ENCODE results near the gene CCDC107. TPM values are rescaled to one million over a fixed set of nuclear protein-coding genes. Genes with fewer than 3 reads are reported as not detected.
"Not testable (repeated sequence)": the region's sequence is repeated elsewhere in the genome, so short reads cannot be mapped to it uniquely, and the experiment has no call there.

Gene CCDC107
- total RNA-seq, 3 donors from 2014 or later = 25.2 to 55.8 (median 35.8) TPM

- ATAC-seq = no peak
- Histone ChIP-seq H3K9me3 (no peaks in the 10 kb centered on the region), H3K36me3 (ENCODE audit: low read depth) (no peaks in the 10 kb centered on the region), H3K4me3 (no peak overlapping the region), H3K4me1 (ENCODE audit: low read depth) (no peaks in the 10 kb centered on the region)
- no peak for TF ChIP-seq CTCF (IDR thresholded peaks at IDR 0.05)
- DNase-seq = no peak
- intact Hi-C loops (cut with DNase I, micrococcal nuclease) = no loop called here
These were observed 22.4 kb upstream of the CCDC107 start for GRCh38 chr9:35635730-35636129.

- ATAC-seq (peak; percentile 46), DNase-seq (no peak)
- Histone ChIP-seq H3K4me1 (ENCODE audit: low read depth) (no peaks in the 10 kb centered on the region), H3K4me3 (no peak overlapping the region), H3K36me3 (ENCODE audit: low read depth) (no peaks in the 10 kb centered on the region), H3K9me3 (no peaks in the 10 kb centered on the region)
- TF ChIP-seq CTCF (IDR thresholded peaks at IDR 0.05) = no peak
- intact Hi-C loops (cut with DNase I, micrococcal nuclease) = no loop called here
These were observed 21.8 kb upstream of the CCDC107 start for GRCh38 chr9:35636135-35636876.

GRCh38 chr9:35636877-35637246 lies 21.2 kb upstream of the CCDC107 start:
- intact Hi-C loops (cut with DNase I, micrococcal nuclease); H3K4me1 ChIP-seq (ENCODE audit: low read depth); ATAC-seq; H3K9me3 ChIP-seq; H3K4me3 ChIP-seq; H3K36me3 ChIP-seq (ENCODE audit: low read depth); DNase-seq: not testable (repeated sequence)

- H3K36me3 ChIP-seq (ENCODE audit: low read depth); ATAC-seq; H3K4me1 ChIP-seq (ENCODE audit: low read depth); intact Hi-C loops (cut with DNase I, micrococcal nuclease); H3K4me3 ChIP-seq; H3K9me3 ChIP-seq; DNase-seq: not testable (repeated sequence)
These were observed 20.6 kb upstream of the CCDC107 start for GRCh38 chr9:35637427-35637955.

GRCh38 chr9:35638751-35639150 lies 19.3 kb upstream of the CCDC107 start:
- H3K36me3 ChIP-seq (ENCODE audit: low read depth); intact Hi-C loops (cut with DNase I, micrococcal nuclease); H3K9me3 ChIP-seq; ATAC-seq; DNase-seq; H3K4me1 ChIP-seq (ENCODE audit: low read depth); H3K4me3 ChIP-seq: not testable (repeated sequence)

DNA sequence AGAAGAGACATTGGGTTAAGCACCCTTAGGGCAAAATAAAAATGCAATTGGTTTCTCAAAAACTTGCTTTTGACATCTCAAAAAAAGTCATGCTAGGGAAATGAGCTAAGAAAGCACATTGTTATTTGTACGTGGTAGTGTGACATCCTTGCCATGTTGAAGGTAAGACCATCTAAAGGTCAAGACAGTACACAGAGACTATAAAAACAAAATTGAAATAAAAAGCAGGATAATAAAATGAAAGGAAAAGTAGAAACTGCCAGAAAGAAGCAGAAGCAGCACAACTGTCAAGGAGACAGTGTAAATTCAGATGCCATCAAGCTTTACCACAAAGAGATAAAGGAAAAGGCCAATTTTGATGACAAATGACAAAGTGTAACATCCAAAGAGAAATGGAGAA lies 18.9 kb upstream of the CCDC107 start:
- H3K4me1 ChIP-seq (ENCODE audit: low read depth); ATAC-seq; H3K9me3 ChIP-seq; H3K36me3 ChIP-seq (ENCODE audit: low read depth); H3K4me3 ChIP-seq; intact Hi-C loops (cut with DNase I, micrococcal nuclease); DNase-seq: not testable (repeated sequence)

DNA sequence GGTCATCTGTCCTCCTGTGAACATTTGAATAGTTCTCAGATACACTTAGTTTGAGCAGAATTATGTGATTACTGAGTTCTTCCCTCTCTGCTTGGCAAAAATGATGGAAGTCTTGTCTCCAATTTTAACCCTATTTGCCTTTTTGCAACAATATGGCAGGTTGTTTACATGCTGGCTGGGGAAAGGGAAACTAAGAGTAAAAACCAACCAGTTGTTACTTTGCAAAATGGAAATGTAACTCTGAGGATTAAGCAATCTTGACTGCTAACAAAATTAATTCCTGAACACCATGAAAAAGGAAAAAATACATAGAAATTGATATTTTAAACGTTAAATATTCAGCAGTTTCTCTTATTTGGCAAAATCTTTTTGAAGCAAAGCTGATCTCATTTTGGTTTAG lies 18.5 kb upstream of the CCDC107 start:
- Histone ChIP-seq H3K9me3 (no peaks in the 10 kb centered on the region), H3K4me3 (no peak overlapping the region), H3K4me1 (ENCODE audit: low read depth) (no peaks in the 10 kb centered on the region), H3K36me3 (ENCODE audit: low read depth) (no peaks in the 10 kb centered on the region)
- TF ChIP-seq CTCF (IDR thresholded peaks at IDR 0.05) = no peak
- no peak for ATAC-seq
- intact Hi-C loops (cut with DNase I, micrococcal nuclease) = loop anchor here in 1 of 2 donors (10.0 kb wide), 1 partner anchor 65 kb away; no protein-coding TSS in a partner anchor
- DNase-seq = no peak

DNA sequence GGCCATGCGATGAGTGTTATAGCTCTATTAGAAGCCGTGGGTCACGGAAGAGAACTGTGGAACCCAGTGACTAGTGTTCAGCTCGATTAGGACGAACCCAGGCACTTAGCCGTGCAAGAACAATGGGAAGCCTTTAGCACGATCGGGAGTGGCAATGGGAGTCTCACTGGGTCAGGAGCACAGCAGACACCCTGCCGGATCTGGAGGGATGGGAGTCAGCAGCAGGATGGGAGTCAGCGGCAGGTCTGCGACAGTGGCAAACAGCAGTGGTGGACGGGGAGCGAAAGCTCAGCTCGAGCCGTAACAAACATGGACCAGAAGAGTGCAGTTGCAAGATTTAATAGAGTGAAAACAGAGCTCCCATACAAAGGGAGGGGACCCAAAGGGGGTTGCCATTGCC lies 17.7 kb upstream of the CCDC107 start:
- H3K4me1 ChIP-seq (ENCODE audit: low read depth); H3K36me3 ChIP-seq (ENCODE audit: low read depth); ATAC-seq; H3K9me3 ChIP-seq; H3K4me3 ChIP-seq; DNase-seq: not testable (repeated sequence)
- intact Hi-C loops (cut with DNase I, micrococcal nuclease) = loop anchor here in 1 of 2 donors (10.0 kb wide), 1 partner anchor 64 kb away; no protein-coding TSS in a partner anchor

DNA sequence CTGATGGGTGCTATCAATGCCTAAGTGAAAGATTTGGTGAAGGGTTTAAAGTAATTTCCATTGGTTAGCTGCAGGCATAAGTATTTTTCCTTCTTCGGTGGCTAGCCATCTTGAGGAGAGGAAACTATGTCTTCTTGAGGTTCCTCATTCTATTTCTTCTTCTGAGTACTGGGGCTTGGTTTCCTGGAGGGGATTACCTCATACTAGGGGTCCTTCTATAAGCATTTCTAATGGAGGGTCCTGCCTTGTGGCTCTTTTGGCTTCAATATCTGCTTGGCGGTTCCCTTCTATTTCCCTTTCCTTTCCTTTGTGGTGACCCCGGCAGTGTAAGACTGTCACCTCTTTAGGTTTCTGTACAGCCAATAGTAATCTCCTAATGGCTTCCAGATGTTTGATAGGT lies 16.6 kb upstream of the CCDC107 start:
- not testable (repeated sequence) for DNase-seq; H3K36me3 ChIP-seq (ENCODE audit: low read depth); ATAC-seq; H3K9me3 ChIP-seq; H3K4me1 ChIP-seq (ENCODE audit: low read depth); H3K4me3 ChIP-seq
- intact Hi-C loops (cut with DNase I, micrococcal nuclease) = loop anchor here in 1 of 2 donors (10.0 kb wide), 1 partner anchor 63 kb away; no protein-coding TSS in a partner anchor

All from mucosa of descending colon (tissue), 3 donors.